Neutrophil (primary cell): ENCODE measurements around the gene GARNL3.

Experiments used
- H3K27ac ChIP-seq: fragments of 200-600 bp; sonication (generic); 2 replicates; pipeline ENCODE4 v1.5.1; 2016; ENCODE audit warnings: mild to moderate bottlenecking, moderate library complexity
- H3K27me3 ChIP-seq: fragments of 200-600 bp; sonication (generic); 2 replicates; pipeline ENCODE4 v1.6.0; 2016; ENCODE audit warnings: mild to moderate bottlenecking
- H3K36me3 ChIP-seq: fragments of 200-600 bp; sonication (generic); 2 replicates; pipeline ENCODE4 v1.5.1; 2017
- H3K4me1 ChIP-seq, 2 experiments: fragments of 200-600 bp in 1 of 2; sonication (generic) in 1 of 2; 1 replicate in 1 of 2; 2 replicates in 1 of 2; pipeline versions ENCODE4 v1.5.1 to v1.6.1; 2013 to 2016; ENCODE audit warnings: low read depth in 1 of 2, low read length in 1 of 2, mild to moderate bottlenecking in 1 of 2, moderate library complexity in 1 of 2; ENCODE audit not compliant: control insufficient read depth in 1 of 2, insufficient read depth in 1 of 2
- H3K4me3 ChIP-seq, 2 experiments: fragments of 200-600 bp in 1 of 2; sonication (generic) in 1 of 2; 1 replicate in 1 of 2; 2 replicates in 1 of 2; pipeline ENCODE4 v1.5.1; 2013 to 2016; ENCODE audit warnings: low read depth in 1 of 2, low read length in 1 of 2, mild to moderate bottlenecking in 1 of 2, moderate library complexity in 1 of 2
- H3K9me3 ChIP-seq: fragments of 200-600 bp; sonication (generic); 2 replicates; pipeline ENCODE4 v1.5.1; 2016
- CTCF ChIP-seq: fragments of 200-600 bp; sonication (generic); IDR thresholded peaks from 2 replicates; pipeline ENCODE4 v1.5.1; 2016; ENCODE audit warnings: antibody characterized with exemption

Gene GARNL3

DNA sequence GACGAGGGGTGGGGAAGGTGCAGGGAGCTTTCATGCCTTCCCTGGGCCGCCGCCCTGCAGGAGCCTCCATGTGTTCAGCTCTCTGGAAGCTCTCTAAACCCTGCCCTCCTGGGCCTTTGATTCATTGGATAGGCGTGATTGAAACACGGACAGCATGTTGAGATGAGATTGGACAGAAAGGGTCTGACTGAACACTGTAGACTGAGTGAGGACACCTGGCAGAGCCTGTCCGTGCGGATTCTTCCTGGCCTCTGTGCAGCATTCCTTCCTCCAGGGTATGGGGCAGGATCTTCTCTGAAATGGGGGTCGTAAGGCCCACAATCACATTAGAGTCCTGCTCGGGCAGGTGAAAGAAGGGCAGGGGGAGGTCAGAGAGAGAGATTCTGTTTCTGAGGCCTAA lies 173.8 kb downstream of the GARNL3 start:
- TF ChIP-seq CTCF = no peak
- Histone ChIP-seq H3K4me3 (no peak overlapping the region), H3K36me3 (peaks cover 99% of the 10 kb centered on the region), H3K27me3 (no peaks in the 10 kb centered on the region), H3K9me3 (no peaks in the 10 kb centered on the region), H3K4me1 (no peaks in the 10 kb centered on the region), H3K27ac (no peak overlapping the region)
